Common myeloid progenitor, CD34-positive (primary cell): ENCODE results near the gene RASAL2.

ENCODE experiments used
- CTCF ChIA-PET: fragments of 350-600 bp; sonication (Branson Sonifier 250); formaldehyde crosslinking; loops from one replicate; lab custom pipeline; 2021; ENCODE audit warnings: antibody characterized with exemption; lab: Charles Lee
- POLR2A ChIA-PET: fragments of 350-600 bp; sonication (Branson Sonifier 250); formaldehyde crosslinking; loops from one replicate; lab custom pipeline; 2021; ENCODE audit warnings: antibody characterized with exemption; lab: Charles Lee
- DNase-seq, 3 donors: peaks; one replicate each; pipeline versions ENCODE4 v3.0.0 to v3.0.0-alpha.2; 2013
- H3K27ac ChIP-seq, 2 experiments: 1 replicate in 1 of 2; 2 replicates in 1 of 2; pipeline ENCODE4 v1.7.0; 2013; ENCODE audit warnings: inconsistent platforms in 2 of 2, low read length in 2 of 2, mild to moderate bottlenecking in 2 of 2, low read depth in 1 of 2, moderate library complexity in 1 of 2; ENCODE audit not compliant: severe bottlenecking in 2 of 2, insufficient read depth in 1 of 2, poor library complexity in 1 of 2
- H3K27me3 ChIP-seq, 5 experiments: replicated peaks in 2 of 5; 1 replicate in 3 of 5; 2 replicates in 2 of 5; pipeline versions ENCODE4 v1.6.1 to v1.7.0; 2013; ENCODE audit warnings: low read length in 4 of 5, mild to moderate bottlenecking in 2 of 5, moderate library complexity in 2 of 5, inconsistent platforms in 1 of 5; ENCODE audit not compliant: insufficient read depth in 5 of 5, control insufficient read depth in 4 of 5
- H3K36me3 ChIP-seq, 4 experiments: 1 replicate in 2 of 4; 2 replicates in 2 of 4; pipeline versions ENCODE4 v1.6.1 to v1.7.0; 2013; ENCODE audit warnings: low read length in 3 of 4, control low read depth in 1 of 4, mild to moderate bottlenecking in 1 of 4; ENCODE audit not compliant: control insufficient read depth in 4 of 4, insufficient read depth in 4 of 4
- H3K4me1 ChIP-seq, 4 experiments: 1 replicate in 3 of 4; 2 replicates in 1 of 4; pipeline versions ENCODE4 v1.6.1 to v1.7.1; 2013; ENCODE audit warnings: low read length in 3 of 4, mild to moderate bottlenecking in 3 of 4, control low read depth in 1 of 4, inconsistent platforms in 1 of 4, moderate library complexity in 1 of 4; ENCODE audit not compliant: control insufficient read depth in 4 of 4, insufficient read depth in 4 of 4; ENCODE audit errors: control extremely low read depth in 1 of 4
- H3K4me3 ChIP-seq, 7 experiments: 1 replicate in 4 of 7; 2 replicates in 3 of 7; pipeline versions ENCODE4 v1.5.1 to v1.7.0; 2013; ENCODE audit warnings: mild to moderate bottlenecking in 7 of 7, low read length in 6 of 7, moderate library complexity in 6 of 7, inconsistent platforms in 2 of 7, low read depth in 2 of 7, control low read depth in 1 of 7; ENCODE audit not compliant: insufficient read depth in 4 of 7, control insufficient read depth in 1 of 7; ENCODE audit errors: extremely low read depth in 1 of 7
- H3K9me3 ChIP-seq, 5 experiments: 1 replicate in 4 of 5; 2 replicates in 1 of 5; pipeline versions ENCODE4 v1.6.1 to v1.7.1; 2013; ENCODE audit warnings: low read length in 4 of 5, mild to moderate bottlenecking in 2 of 5, inconsistent platforms in 1 of 5, low read depth in 1 of 5, moderate library complexity in 1 of 5; ENCODE audit not compliant: control insufficient read depth in 4 of 5, insufficient read depth in 2 of 5; ENCODE audit errors: control extremely low read depth in 1 of 5
- WGBS: methylation state at CpG from one replicate; pipeline ENCODE4 v1.1.5; 2013; ENCODE audit not compliant: insufficient coverage; 5-methylcytosine and 5-hydroxymethylcytosine counted together

RASAL2 gene

DNA sequence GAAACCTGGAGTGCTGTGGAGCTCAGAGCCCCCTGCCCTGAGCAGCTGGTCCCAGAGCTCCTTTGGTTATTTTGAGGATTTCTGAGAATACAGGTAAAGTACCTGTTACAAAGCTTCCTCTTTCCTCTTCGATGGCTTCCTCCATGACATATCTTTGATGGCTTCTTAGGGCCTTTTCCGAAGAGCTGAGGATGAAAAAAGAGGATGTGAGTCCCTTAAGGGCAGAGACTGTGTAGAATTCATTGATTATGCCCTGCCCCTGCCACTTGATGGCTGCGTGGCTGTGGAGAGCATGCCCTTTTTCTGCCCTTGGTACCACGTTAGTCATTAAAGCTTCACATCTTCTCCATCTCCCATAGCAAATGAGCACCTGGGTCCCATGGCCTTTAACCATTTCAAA, 433.2 kb downstream of the RASAL2 start:
- H3K36me3 ChIP-seq: no peaks in the 10 kb centered on the region
- H3K9me3 ChIP-seq: no peaks in the 10 kb centered on the region
- no peak overlapping the region for H3K27ac ChIP-seq
- POLR2A ChIA-PET: no interaction called here
- DNase-seq: no peak
- CTCF ChIA-PET: interaction anchor here (0.8 to 2.0 kb wide), 2 partner anchors 25 to 26 kb away, joined by 3 to 7 read pairs; no protein-coding TSS in a partner anchor
- WGBS: 83% methylated on average over 4 of the region's 4 CpGs
- no peak overlapping the region for H3K4me3 ChIP-seq
- no peaks in the 10 kb centered on the region for H3K27me3 ChIP-seq
- peaks cover 0 to 4% (median 2%) of the 10 kb centered on the region in 4 experiments for H3K4me1 ChIP-seq

DNA sequence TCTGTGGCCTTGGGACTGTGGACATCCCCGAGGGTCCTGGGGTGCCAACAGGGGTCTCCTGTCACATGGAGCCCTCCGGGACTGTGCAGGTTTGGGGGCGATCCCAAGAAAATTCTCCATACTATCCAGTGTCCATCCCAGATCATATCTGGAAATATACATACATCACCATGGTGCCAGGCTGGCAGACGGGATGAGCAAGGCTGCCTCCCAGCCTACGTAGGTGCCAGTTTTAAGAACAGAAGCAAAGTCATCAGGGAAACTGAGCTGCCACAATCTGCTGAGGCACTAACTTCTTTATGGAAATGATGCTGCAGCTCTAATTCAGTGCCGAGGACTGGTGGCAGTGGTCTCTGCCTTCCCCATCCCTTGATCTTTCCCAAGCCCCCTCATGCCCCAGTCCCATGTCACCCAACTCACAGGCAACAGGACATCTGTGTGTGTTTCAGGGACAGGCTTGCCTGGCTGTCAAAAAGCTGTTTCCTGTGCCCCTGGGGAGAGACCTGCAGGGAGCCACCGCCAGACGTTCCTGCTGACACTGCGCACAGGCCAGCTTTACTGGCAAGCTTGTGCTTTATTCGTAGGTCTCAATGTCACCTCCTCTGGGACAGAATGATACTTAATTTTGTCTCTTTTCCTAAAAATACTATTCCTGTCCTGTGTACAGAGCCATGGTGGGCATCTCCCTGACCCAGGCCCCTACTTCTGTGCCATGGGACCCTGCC, 434.5 kb downstream of the RASAL2 start:
- CTCF ChIA-PET: interaction anchor here (0.5 to 2.0 kb wide), 9 partner anchors 9 to 474 kb away, joined by 3 to 7 read pairs (median 4); partner anchors contain the start of gene TEX35
- WGBS: 86% methylated on average over 10 of the region's 10 CpGs

GRCh38 chr1:178528953-178529335, 435.0 kb downstream of the RASAL2 start:
- Histone ChIP-seq H3K9me3 (no peaks in the 10 kb centered on the region), H3K27ac (no peak overlapping the region), H3K27me3 (no peaks in the 10 kb centered on the region), H3K4me1 (peaks cover 0 to 7% (median 3%) of the 10 kb centered on the region in 4 experiments), H3K4me3 (no peak overlapping the region), H3K36me3 (no peaks in the 10 kb centered on the region)
- CTCF ChIA-PET: interaction anchor here (0.7 to 2.0 kb wide), 7 partner anchors 10 to 473 kb away, joined by 3 to 7 read pairs (median 4); partner anchors contain the start of gene TEX35
- DNase-seq: no peak
- 100% methylated on average over 4 of the region's 4 CpGs for WGBS
- POLR2A ChIA-PET: no interaction called here

More for the DNA sequence above, 434.5 kb downstream of the RASAL2 start:
- Histone ChIP-seq H3K27ac (no peak overlapping the region), H3K27me3 (no peaks in the 10 kb centered on the region), H3K4me3 (no peak overlapping the region), H3K36me3 (no peaks in the 10 kb centered on the region), H3K4me1 (peaks cover 0 to 7% (median 3%) of the 10 kb centered on the region in 4 experiments), H3K9me3 (no peaks in the 10 kb centered on the region)
- POLR2A ChIA-PET: no interaction called here
- no peak for DNase-seq

- no peak for DNase-seq
- Histone ChIP-seq H3K36me3 (no peaks in the 10 kb centered on the region), H3K4me3 (no peak overlapping the region), H3K9me3 (no peaks in the 10 kb centered on the region), H3K27me3 (no peaks in the 10 kb centered on the region), H3K4me1 (peaks cover 0 to 7% (median 3%) of the 10 kb centered on the region in 4 experiments), H3K27ac (no peak overlapping the region)
- WGBS: 94% methylated on average over 6 of the region's 8 CpGs
- POLR2A ChIA-PET: no interaction called here
- CTCF ChIA-PET: interaction anchor here (0.7 to 3.7 kb wide), 8 partner anchors 10 to 473 kb away, joined by 3 to 21 read pairs (median 4); partner anchors contain the start of gene TEX35
Measured at GRCh38 chr1:178529364-178530036, 435.6 kb downstream of the RASAL2 start.

GRCh38 chr1:178530037-178530402, 436.1 kb downstream of the RASAL2 start:
- no peak overlapping the region for H3K4me3 ChIP-seq
- H3K9me3 ChIP-seq: no peaks in the 10 kb centered on the region
- POLR2A ChIA-PET: no interaction called here
- no peaks in the 10 kb centered on the region for H3K36me3 ChIP-seq
- no peak overlapping the region for H3K27ac ChIP-seq
- H3K4me1 ChIP-seq: peaks cover 0 to 7% (median 3%) of the 10 kb centered on the region in 4 experiments
- WGBS: 100% methylated on average over 1 of the region's 2 CpGs
- H3K27me3 ChIP-seq: no peaks in the 10 kb centered on the region
- CTCF ChIA-PET: interaction anchor here (3.7 to 5.1 kb wide), 2 partner anchors 12 to 474 kb away, joined by 21 to 37 read pairs; no protein-coding TSS in a partner anchor
- no peak for DNase-seq

DNA sequence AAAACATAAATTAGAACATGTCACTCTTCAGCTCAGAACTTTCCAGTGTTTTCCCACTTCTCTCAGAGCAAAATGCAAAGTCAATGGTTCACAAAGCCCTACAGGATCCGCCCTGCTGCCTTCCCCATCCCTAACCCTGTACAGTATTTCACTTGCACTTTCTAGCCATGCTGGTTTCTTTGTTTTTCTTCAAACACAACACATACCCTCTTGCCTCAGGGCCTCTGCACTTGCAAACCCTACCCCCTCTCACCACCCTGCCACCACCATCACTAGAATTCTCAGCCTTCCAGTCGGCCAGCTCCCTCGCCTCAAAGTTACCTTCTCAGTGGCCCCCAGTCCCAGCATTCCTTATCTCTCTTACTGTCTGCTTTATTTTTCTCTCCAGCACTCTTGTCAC, 436.6 kb downstream of the RASAL2 start:
- H3K4me3 ChIP-seq: no peak overlapping the region
- no peak overlapping the region for H3K27ac ChIP-seq
- no peaks in the 10 kb centered on the region for H3K27me3 ChIP-seq
- DNase-seq: no peak
- H3K9me3 ChIP-seq: no peaks in the 10 kb centered on the region
- CTCF ChIA-PET: interaction anchor here (0.7 to 5.1 kb wide), 4 partner anchors 9 to 473 kb away, joined by 3 to 37 read pairs (median 12); no protein-coding TSS in a partner anchor
- no peaks in the 10 kb centered on the region for H3K36me3 ChIP-seq
- POLR2A ChIA-PET: no interaction called here
- H3K4me1 ChIP-seq: peaks cover 0 to 7% (median 3%) of the 10 kb centered on the region in 4 experiments
- WGBS: 90% methylated on average over 3 of the region's 3 CpGs
